ENCODE results near the gene TTC16. TPM values are rescaled to one million over a fixed set of nuclear protein-coding genes. Genes with fewer than 3 reads are reported as not detected.

TTC16 gene
- total RNA-seq, 3 donors from 2014 or later: 0.31 TPM; not detected in 2

DNA sequence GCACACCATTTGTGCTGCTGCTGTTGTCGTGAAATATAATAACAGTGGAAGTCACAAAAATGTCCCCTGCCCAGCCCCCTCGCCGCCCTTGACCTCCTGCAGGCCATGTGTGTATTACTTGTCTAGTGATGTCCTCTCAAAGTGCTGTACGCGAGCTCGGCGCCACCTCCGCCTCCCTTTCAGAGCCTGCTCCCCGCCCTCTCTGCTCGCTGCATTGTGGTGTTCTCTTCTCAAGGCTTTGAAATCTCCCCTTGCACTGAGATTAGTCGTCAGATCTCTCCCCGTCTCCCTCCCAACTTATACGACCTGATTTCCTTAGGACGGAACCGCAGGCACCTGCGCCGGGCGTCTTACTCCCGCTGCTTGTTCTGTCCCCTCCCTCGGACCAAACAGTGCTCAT, 23.8 kb upstream of the TTC16 start:
- TF ChIP-seq, protein P1, sequence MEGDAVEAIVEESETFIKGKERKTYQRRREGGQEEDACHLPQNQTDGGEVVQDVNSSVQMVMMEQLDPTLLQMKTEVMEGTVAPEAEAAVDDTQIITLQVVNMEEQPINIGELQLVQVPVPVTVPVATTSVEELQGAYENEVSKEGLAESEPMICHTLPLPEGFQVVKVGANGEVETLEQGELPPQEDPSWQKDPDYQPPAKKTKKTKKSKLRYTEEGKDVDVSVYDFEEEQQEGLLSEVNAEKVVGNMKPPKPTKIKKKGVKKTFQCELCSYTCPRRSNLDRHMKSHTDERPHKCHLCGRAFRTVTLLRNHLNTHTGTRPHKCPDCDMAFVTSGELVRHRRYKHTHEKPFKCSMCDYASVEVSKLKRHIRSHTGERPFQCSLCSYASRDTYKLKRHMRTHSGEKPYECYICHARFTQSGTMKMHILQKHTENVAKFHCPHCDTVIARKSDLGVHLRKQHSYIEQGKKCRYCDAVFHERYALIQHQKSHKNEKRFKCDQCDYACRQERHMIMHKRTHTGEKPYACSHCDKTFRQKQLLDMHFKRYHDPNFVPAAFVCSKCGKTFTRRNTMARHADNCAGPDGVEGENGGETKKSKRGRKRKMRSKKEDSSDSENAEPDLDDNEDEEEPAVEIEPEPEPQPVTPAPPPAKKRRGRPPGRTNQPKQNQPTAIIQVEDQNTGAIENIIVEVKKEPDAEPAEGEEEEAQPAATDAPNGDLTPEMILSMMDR (IDR thresholded peaks at IDR 0.05): no peak
- Histone ChIP-seq H3K4me3 (no peak overlapping the region), H3K9me3 (no peaks in the 10 kb centered on the region), H3K36me3 (ENCODE audit: low read depth) (no peaks in the 10 kb centered on the region), H3K4me1 (ENCODE audit: low read depth) (no peaks in the 10 kb centered on the region)
- DNase-seq (no peak), ATAC-seq (no peak)
- intact Hi-C loops (cut with DNase I, micrococcal nuclease): no loop called here

DNA sequence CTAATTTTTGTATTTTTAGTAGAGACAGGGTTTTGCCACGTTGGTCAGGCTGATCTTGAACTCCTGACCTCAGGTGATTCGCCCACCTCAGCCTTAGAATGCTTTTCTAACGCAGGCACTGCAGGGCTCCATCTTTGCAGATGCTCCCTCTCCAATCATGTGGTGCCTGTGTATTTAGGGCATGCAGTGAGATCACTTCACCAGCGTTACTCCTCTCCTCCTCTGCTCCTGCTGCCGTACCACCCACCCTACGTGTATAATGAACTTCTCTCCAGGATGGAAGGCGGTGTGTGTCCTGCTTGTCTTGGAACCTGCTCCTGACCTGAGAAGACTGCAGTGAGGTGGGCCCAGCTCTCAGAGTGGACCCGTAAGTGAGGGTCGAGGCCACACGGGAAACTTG, 22.7 kb upstream of the TTC16 start:
- no peaks in the 10 kb centered on the region for H3K36me3 ChIP-seq (ENCODE audit: low read depth)
- H3K4me3 ChIP-seq: no peak overlapping the region
- H3K9me3 ChIP-seq: no peaks in the 10 kb centered on the region
- DNase-seq (no peak), ATAC-seq (no peak)
- TF ChIP-seq, protein P1 (IDR thresholded peaks at IDR 0.05): no peak
- no peaks in the 10 kb centered on the region for H3K4me1 ChIP-seq (ENCODE audit: low read depth)
- intact Hi-C loops (cut with DNase I, micrococcal nuclease): no loop called here

- intact Hi-C loops (cut with DNase I, micrococcal nuclease): no loop called here
- TF ChIP-seq, protein P1 (IDR thresholded peaks at IDR 0.05): no peak
- no peaks in the 10 kb centered on the region for H3K4me1 ChIP-seq (ENCODE audit: low read depth)
- no peaks in the 10 kb centered on the region for H3K36me3 ChIP-seq (ENCODE audit: low read depth)
- ATAC-seq (no peak), DNase-seq (no peak)
- H3K4me3 ChIP-seq: no peak overlapping the region
- H3K9me3 ChIP-seq: no peaks in the 10 kb centered on the region
Measured at GRCh38 chr9:127693697-127694096, 22.2 kb upstream of the TTC16 start.

GRCh38 chr9:127694890-127695720, 20.8 kb upstream of the TTC16 start:
- H3K4me3 ChIP-seq: no peak overlapping the region
- DNase-seq: no peak
- no peaks in the 10 kb centered on the region for H3K9me3 ChIP-seq
- intact Hi-C loops (cut with DNase I, micrococcal nuclease): no loop called here
- TF ChIP-seq, protein P1 (IDR thresholded peaks at IDR 0.05): no peak
- no peak for ATAC-seq
- H3K4me1 ChIP-seq (ENCODE audit: low read depth): peaks cover 6% of the 10 kb centered on the region
- no peaks in the 10 kb centered on the region for H3K36me3 ChIP-seq (ENCODE audit: low read depth)

DNA sequence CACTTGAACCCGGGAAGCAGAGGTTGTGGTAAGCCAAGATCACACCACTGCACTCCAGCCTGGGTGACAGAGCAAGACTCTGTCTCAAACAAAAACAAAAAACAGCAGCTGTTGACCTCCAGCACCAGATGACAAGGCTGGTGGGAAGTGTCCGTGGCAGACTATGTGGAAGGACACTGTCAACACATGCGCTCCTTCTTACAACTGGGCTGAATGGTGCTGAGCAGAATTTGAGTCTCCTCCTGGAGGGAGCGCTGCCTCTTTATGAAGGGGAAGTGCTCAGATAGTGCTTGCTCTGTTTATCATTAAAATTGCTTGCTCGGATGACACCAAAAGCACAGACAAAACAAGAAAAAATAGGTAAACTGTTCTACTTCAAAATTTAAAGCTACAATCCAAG, 18.3 kb upstream of the TTC16 start:
- Histone ChIP-seq H3K4me3 (no peak overlapping the region), H3K36me3 (ENCODE audit: low read depth) (no peaks in the 10 kb centered on the region), H3K4me1 (ENCODE audit: low read depth) (peaks cover 6% of the 10 kb centered on the region), H3K9me3 (no peaks in the 10 kb centered on the region)
- TF ChIP-seq, protein P1 (IDR thresholded peaks at IDR 0.05): no peak
- intact Hi-C loops (cut with DNase I, micrococcal nuclease): no loop called here
- DNase-seq (no peak), ATAC-seq (no peak)

All from mucosa of descending colon (tissue), 3 donors.